Trophoblast cell (in vitro differentiated cells and primary cell): ENCODE data around the gene DNMT1.
A peak's percentile ranks its signal among the peaks of the same experiment; 100 is the strongest.

ENCODE experiments used
- DNase-seq, 2 donors: peaks; one replicate each; pipeline ENCODE4 v3.0.0-alpha.2; 2016
- H2AFZ ChIP-seq: 2 replicates; pipeline ENCODE4 v1.6.1; 2013; ENCODE audit warnings: low read length, moderate library complexity, mild to moderate bottlenecking; ENCODE audit not compliant: insufficient read depth, poor library complexity
- H2AK5ac ChIP-seq: 2 replicates; pipeline ENCODE4 v1.6.1; 2013; ENCODE audit warnings: mild to moderate bottlenecking, low read length
- H2BK120ac ChIP-seq: 2 replicates; pipeline ENCODE4 v1.6.1; 2013; ENCODE audit warnings: low read length, mild to moderate bottlenecking, moderate library complexity; ENCODE audit not compliant: insufficient read depth, poor library complexity
- H2BK12ac ChIP-seq: 2 replicates; pipeline ENCODE4 v1.6.1; 2013; ENCODE audit warnings: mild to moderate bottlenecking, low read length, moderate library complexity
- H2BK5ac ChIP-seq: 2 replicates; pipeline ENCODE4 v1.6.1; 2013; ENCODE audit warnings: low read length, low read depth, moderate library complexity, mild to moderate bottlenecking; ENCODE audit not compliant: poor library complexity
- H3K14ac ChIP-seq: 2 replicates; pipeline ENCODE4 v1.6.1; 2013; ENCODE audit warnings: mild to moderate bottlenecking, low read length
- H3K18ac ChIP-seq: 2 replicates; pipeline ENCODE4 v1.6.1; 2013; ENCODE audit warnings: mild to moderate bottlenecking, low read length
- H3K23ac ChIP-seq: 2 replicates; pipeline ENCODE4 v1.6.1; 2013; ENCODE audit warnings: low read length
- H3K27ac ChIP-seq: 2 replicates; pipeline ENCODE4 v1.5.1; 2013; ENCODE audit warnings: low read depth, mild to moderate bottlenecking, inconsistent platforms, low read length, moderate library complexity
- H3K27me3 ChIP-seq: 2 replicates; pipeline ENCODE4 v1.6.1; 2013; ENCODE audit warnings: inconsistent platforms, mild to moderate bottlenecking, low read length, moderate library complexity; ENCODE audit not compliant: insufficient read depth
- H3K36me3 ChIP-seq, 2 experiments: 1 replicate in 1 of 2; 2 replicates in 1 of 2; pipeline ENCODE4 v1.6.1; 2013; ENCODE audit warnings: low read length in 2 of 2, mild to moderate bottlenecking in 2 of 2, moderate library complexity in 1 of 2; ENCODE audit not compliant: insufficient read depth in 2 of 2, control insufficient read depth in 1 of 2
- H3K4ac ChIP-seq: 2 replicates; pipeline ENCODE4 v1.6.1; 2013; ENCODE audit warnings: low read depth, mild to moderate bottlenecking, low read length, moderate library complexity
- H3K4me1 ChIP-seq, 2 experiments: 1 replicate in 1 of 2; 2 replicates in 1 of 2; pipeline ENCODE4 v1.6.1; 2013; ENCODE audit warnings: low read length in 2 of 2, mild to moderate bottlenecking in 2 of 2, moderate library complexity in 1 of 2; ENCODE audit not compliant: insufficient read depth in 2 of 2, control insufficient read depth in 1 of 2
- H3K4me2 ChIP-seq: 2 replicates; pipeline ENCODE4 v1.6.1; 2013; ENCODE audit warnings: inconsistent platforms, mild to moderate bottlenecking, low read length, moderate library complexity
- H3K4me3 ChIP-seq: 2 replicates; pipeline ENCODE4 v1.5.1; 2013; ENCODE audit warnings: mild to moderate bottlenecking, low read depth, low read length, inconsistent platforms
- H3K79me1 ChIP-seq: one replicate; pipeline ENCODE4 v1.6.1; 2013; ENCODE audit warnings: low read length
- H3K79me2 ChIP-seq: 2 replicates; pipeline ENCODE4 v1.6.1; 2013; ENCODE audit warnings: low read length, mild to moderate bottlenecking; ENCODE audit not compliant: control insufficient read depth, insufficient read depth, poor library complexity
- H3K9ac ChIP-seq: 2 replicates; pipeline ENCODE4 v1.6.1; 2013; ENCODE audit warnings: mild to moderate bottlenecking, low read length
- H3K9me3 ChIP-seq: 2 replicates; pipeline ENCODE4 v1.6.1; 2013; ENCODE audit warnings: low read depth, mild to moderate bottlenecking, control low read depth, inconsistent platforms, low read length; ENCODE audit not compliant: insufficient read depth
- H4K12ac ChIP-seq: 2 replicates; pipeline ENCODE4 v1.6.1; 2013; ENCODE audit warnings: low read depth, mild to moderate bottlenecking, low read length, moderate library complexity
- H4K8ac ChIP-seq: 2 replicates; pipeline ENCODE4 v1.6.1; 2013; ENCODE audit warnings: low read depth, mild to moderate bottlenecking, low read length, moderate library complexity
- H4K91ac ChIP-seq: one replicate; pipeline ENCODE4 v1.6.1; 2013; ENCODE audit warnings: low read depth, mild to moderate bottlenecking, low read length, moderate library complexity
- WGBS: extraction: QIAGEN DNeasy Blood & Tissue Kit; methylation state at CpG from one replicate; pipeline ENCODE4 v1.1.7; 2013; ENCODE audit warnings: missing lambda C conversion rate; ENCODE audit not compliant: insufficient read length, insufficient coverage; ENCODE audit errors: extremely low coverage; 5-methylcytosine and 5-hydroxymethylcytosine counted together

DNMT1 gene

GRCh38 chr19:10211061-10211460 lies 16.3 kb upstream of the DNMT1 start:
- Histone ChIP-seq H2AFZ (no peak overlapping the region), H4K91ac (no peak overlapping the region), H2BK120ac (no peak overlapping the region), H3K79me2 (no peaks in the 10 kb centered on the region), H3K14ac (no peak overlapping the region), H3K36me3 (no peaks in the 10 kb centered on the region), H3K9me3 (no peaks in the 10 kb centered on the region), H3K4me3 (no peak overlapping the region), H3K27ac (no peak overlapping the region), H3K4me2 (no peak overlapping the region), H3K23ac (no peak overlapping the region), H3K9ac (no peak overlapping the region), H4K12ac (no peak overlapping the region), H2BK5ac (no peak overlapping the region), H4K8ac (no peak overlapping the region), H2AK5ac (no peak overlapping the region), H3K4ac (no peak overlapping the region), H3K4me1 (peaks cover 15% of the 10 kb centered on the region in 2 experiments), H3K18ac (no peak overlapping the region), H2BK12ac (no peak overlapping the region), H3K79me1 (peaks cover 13% of the 10 kb centered on the region), H3K27me3 (no peaks in the 10 kb centered on the region)
- no CpG with 5 or more reads among the region's 4 CpGs for WGBS
- no peak for DNase-seq

- Histone ChIP-seq H3K4me1 (peaks cover 20 to 22% of the 10 kb centered on the region in 2 experiments), H2BK12ac (no peak overlapping the region), H3K4me3 (no peak overlapping the region), H3K36me3 (no peaks in the 10 kb centered on the region), H2AK5ac (no peak overlapping the region), H3K79me2 (no peaks in the 10 kb centered on the region), H3K27me3 (no peaks in the 10 kb centered on the region), H3K9ac (no peak overlapping the region), H3K4me2 (no peak overlapping the region), H3K23ac (no peak overlapping the region), H3K9me3 (no peaks in the 10 kb centered on the region), H4K91ac (no peak overlapping the region), H3K14ac (no peak overlapping the region), H3K18ac (no peak overlapping the region), H2BK120ac (no peak overlapping the region), H4K8ac (no peak overlapping the region), H3K27ac (no peak overlapping the region), H2AFZ (no peak overlapping the region), H4K12ac (no peak overlapping the region), H2BK5ac (no peak overlapping the region), H3K79me1 (peaks cover 13% of the 10 kb centered on the region), H3K4ac (no peak overlapping the region)
- WGBS: no CpG with 5 or more reads among the region's 4 CpGs
- no peak for DNase-seq
Observed at GRCh38 chr19:10209315-10209714, 14.6 kb upstream of the DNMT1 start.

GRCh38 chr19:10207026-10207425 lies 12.3 kb upstream of the DNMT1 start:
- Histone ChIP-seq H2BK120ac (peak overlapping the region; percentile 89), H3K4me3 (no peak overlapping the region), H3K9ac (no peak overlapping the region), H3K4me1 (peaks cover 16 to 23% of the 10 kb centered on the region in 2 experiments), H2BK12ac (peak overlapping the region; percentile 50), H3K36me3 (no peaks in the 10 kb centered on the region), H3K4ac (peak overlapping the region; percentile 21), H4K12ac (no peak overlapping the region), H3K27me3 (no peaks in the 10 kb centered on the region), H4K8ac (peak overlapping the region; percentile 71), H3K23ac (no peak overlapping the region), H2AFZ (no peak overlapping the region), H2BK5ac (peak overlapping the region; percentile 78), H3K27ac (peak overlapping the region; percentile 88), H2AK5ac (peak overlapping the region; percentile 12), H3K79me1 (peaks cover 7% of the 10 kb centered on the region), H3K18ac (peak overlapping the region; percentile 28), H3K9me3 (no peaks in the 10 kb centered on the region), H3K4me2 (no peak overlapping the region), H3K14ac (peak overlapping the region; percentile 48), H3K79me2 (no peaks in the 10 kb centered on the region), H4K91ac (peak overlapping the region; percentile 76)
- WGBS: no CpG with 5 or more reads among the region's 1 CpG
- no peak for DNase-seq

DNA sequence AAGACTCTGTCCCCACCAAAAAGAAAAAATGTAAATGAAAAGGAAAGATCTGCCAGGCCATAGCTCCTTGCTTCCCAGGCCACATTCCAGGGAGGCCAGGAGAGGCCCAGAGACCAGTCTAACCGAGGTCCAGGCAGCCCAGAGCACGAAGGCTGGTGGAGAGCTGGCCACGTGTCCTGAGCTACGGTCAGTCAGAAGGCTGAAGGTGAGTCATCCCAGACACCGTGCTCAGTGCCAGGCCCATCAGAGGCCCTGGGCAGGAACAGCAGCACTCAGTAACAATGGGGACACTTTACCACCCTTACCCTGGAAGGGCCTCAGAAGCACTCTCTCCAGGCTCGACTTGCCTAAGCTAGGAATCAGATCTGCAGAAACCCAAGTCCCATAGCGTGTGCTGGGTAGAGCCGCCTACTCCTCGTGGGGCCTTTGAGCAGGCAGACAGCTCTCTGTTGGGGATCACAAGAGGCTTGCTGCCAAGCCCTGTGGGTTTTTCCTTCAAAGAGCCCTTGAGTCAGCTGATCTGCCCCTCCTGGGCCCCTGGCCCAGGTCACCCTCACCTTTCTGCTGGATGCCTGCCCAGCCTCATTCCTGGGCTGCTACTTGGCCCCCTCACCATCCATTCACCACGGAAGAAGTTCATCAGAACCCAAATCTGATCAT lies 11.6 kb upstream of the DNMT1 start:
- Histone ChIP-seq H2AFZ (peak overlapping the region; percentile 14), H2BK120ac (peak overlapping the region; percentile 89), H3K9me3 (no peaks in the 10 kb centered on the region), H3K4me1 (peaks cover 12 to 21% of the 10 kb centered on the region in 2 experiments), H4K91ac (peak overlapping the region; percentile 76), H2AK5ac (peak overlapping the region; percentile 12), H3K27me3 (no peaks in the 10 kb centered on the region), H3K79me1 (peaks cover 7% of the 10 kb centered on the region), H3K4me2 (peak overlapping the region; percentile 36), H3K9ac (no peak overlapping the region), H3K4ac (peak overlapping the region; percentile 21), H2BK12ac (peak overlapping the region; percentile 50), H3K4me3 (no peak overlapping the region), H2BK5ac (peak overlapping the region; percentile 78), H4K8ac (peak overlapping the region; percentile 71), H3K14ac (peak overlapping the region; percentile 48), H4K12ac (peak overlapping the region; percentile 20), H3K36me3 (no peaks in the 10 kb centered on the region), H3K79me2 (no peaks in the 10 kb centered on the region), H3K23ac (no peak overlapping the region), H3K27ac (peak overlapping the region; percentile 88), H3K18ac (peak overlapping the region; percentile 28)
- DNase-seq: peak; percentile 88 to 92
- no CpG with 5 or more reads among the region's 10 CpGs for WGBS
